H1 (cell line): Measurements from ENCODE around the gene IL17A. TPM values are rescaled to one million over a fixed set of nuclear protein-coding genes. Genes with fewer than 3 reads are reported as not detected.

Experiments used
- CTCF ChIA-PET: fragments of 300-600 bp; sonication (Branson Sonifier 250); formaldehyde crosslinking; loops from one replicate; lab custom pipeline; 2021; ENCODE audit not compliant: partially characterized antibody; lab: Charles Lee
- POLR2A ChIA-PET: fragments of 300-600 bp; sonication (Branson Sonifier 250); formaldehyde crosslinking; loops from one replicate; lab custom pipeline; 2021; ENCODE audit warnings: inconsistent platforms; ENCODE audit not compliant: partially characterized antibody; lab: Charles Lee
- DNase-seq, 2 experiments: peaks; one replicate each; pipeline versions ENCODE4 v3.0.0 to v3.0.0-alpha.2; 2010 to 2022; ENCODE audit warnings: low spot score in 2 of 2, low read depth in 1 of 2, mixed read lengths in 1 of 2
- FAIRE-seq: peaks from 2 replicates; lab custom pipeline; 2011; peaks lifted over from hg19 to GRCh38; lab: Jason Lieb, UNC
- H2AFZ ChIP-seq: 2 replicates; pipeline ENCODE4 v1.8.1; 2012; ENCODE audit warnings: low read length, inconsistent platforms
- H2AK5ac ChIP-seq: 2 replicates; pipeline ENCODE4 v1.6.1; 2013; ENCODE audit warnings: low read depth, low read length
- H2BK120ac ChIP-seq: replicated peaks from 2 replicates; pipeline ENCODE3; 2013; ENCODE audit warnings: low read depth, low read length, inconsistent platforms
- H2BK12ac ChIP-seq: 2 replicates; pipeline ENCODE4 v1.6.1; 2013; ENCODE audit warnings: low read depth, low read length
- H2BK15ac ChIP-seq: 2 replicates; pipeline ENCODE4 v1.6.1; 2013; ENCODE audit warnings: low read length
- H2BK20ac ChIP-seq: 2 replicates; pipeline ENCODE4 v1.6.1; 2013; ENCODE audit warnings: low read length
- H2BK5ac ChIP-seq: 2 replicates; pipeline ENCODE4 v1.6.1; 2013; ENCODE audit warnings: low read depth, low read length
- H3K14ac ChIP-seq: 2 replicates; pipeline ENCODE4 v1.6.1; 2013; ENCODE audit warnings: inconsistent platforms; ENCODE audit not compliant: insufficient read length
- H3K18ac ChIP-seq: 2 replicates; pipeline ENCODE4 v1.6.1; 2013; ENCODE audit warnings: low read length; ENCODE audit errors: extremely low read depth
- H3K23ac ChIP-seq: 2 replicates; pipeline ENCODE4 v1.6.1; 2013; ENCODE audit warnings: inconsistent platforms; ENCODE audit not compliant: insufficient read length
- H3K23me2 ChIP-seq: 2 replicates; pipeline ENCODE4 v1.6.1; 2013; ENCODE audit warnings: low read depth, low read length
- H3K27ac ChIP-seq: 2 replicates; pipeline ENCODE4 v1.6.1; 2011; ENCODE audit warnings: low read depth, low read length, inconsistent platforms
- H3K27me3 ChIP-seq, 4 experiments: replicated peaks in 1 of 4; 1 replicate in 1 of 4; 2 replicates in 3 of 4; pipeline versions ENCODE4 v1.6.1 to v1.8.1; 2011 to 2013; ENCODE audit warnings: low read length in 3 of 4, mild to moderate bottlenecking in 3 of 4, inconsistent platforms in 2 of 4, mixed read lengths in 2 of 4, moderate library complexity in 1 of 4; ENCODE audit not compliant: control insufficient read depth in 3 of 4, insufficient read depth in 3 of 4; ENCODE audit errors: extremely low read depth in 1 of 4
- H3K36me3 ChIP-seq, 4 experiments: 2 replicates each; pipeline versions ENCODE4 v1.6.1 to v1.8.1; 2011 to 2013; ENCODE audit warnings: mild to moderate bottlenecking in 4 of 4, low read length in 3 of 4, moderate library complexity in 2 of 4, control low read depth in 1 of 4, inconsistent platforms in 1 of 4; ENCODE audit not compliant: insufficient read depth in 4 of 4, control insufficient read depth in 2 of 4
- H3K4ac ChIP-seq: replicated peaks from 2 replicates; pipeline ENCODE3; 2013; ENCODE audit warnings: low read length, low read depth, mixed read lengths, inconsistent platforms; ENCODE audit not compliant: insufficient read length
- H3K4me1 ChIP-seq, 4 experiments: replicated peaks in 1 of 4; 1 replicate in 1 of 4; 2 replicates in 3 of 4; pipeline versions ENCODE4 v1.6.1 to v1.8.1; 2011 to 2013; ENCODE audit warnings: low read length in 3 of 4, inconsistent platforms in 2 of 4, mixed read lengths in 1 of 4; ENCODE audit not compliant: insufficient read depth in 4 of 4, control insufficient read depth in 3 of 4
- H3K4me2 ChIP-seq, 2 experiments: 2 replicates each; pipeline versions ENCODE4 v1.6.1 to v1.8.1; 2011 to 2013; ENCODE audit warnings: low read depth in 2 of 2, low read length in 2 of 2, control low read depth in 1 of 2, inconsistent platforms in 1 of 2, mild to moderate bottlenecking in 1 of 2; ENCODE audit not compliant: insufficient read depth in 1 of 2
- H3K4me3 ChIP-seq, 4 experiments: fragments of 200-600, 300-600 bp in 1 of 4; sonication (generic), shearing (Covaris generic), sonication (Bioruptor Twin) in 1 of 4; 2 replicates each; pipeline versions ENCODE4 v1.5.1 to v1.8.1; 2011 to 2016; ENCODE audit warnings: low read length in 4 of 4, low read depth in 3 of 4, control low read depth in 2 of 4, inconsistent platforms in 2 of 4, mild to moderate bottlenecking in 2 of 4, mixed read lengths in 1 of 4, moderate library complexity in 1 of 4; ENCODE audit not compliant: insufficient read depth in 2 of 4; ENCODE audit errors: extremely low read depth in 1 of 4
- H3K56ac ChIP-seq: replicated peaks from 2 replicates; pipeline ENCODE3; 2013; ENCODE audit warnings: low read depth, mild to moderate bottlenecking, mixed read lengths, low read length, inconsistent platforms; ENCODE audit not compliant: insufficient read length
- H3K79me1 ChIP-seq: 2 replicates; pipeline ENCODE4 v1.6.1; 2013; ENCODE audit warnings: low read depth, low read length, control low read depth
- H3K79me2 ChIP-seq, 2 experiments: 2 replicates each; pipeline versions ENCODE4 v1.6.1 to v1.8.1; 2012 to 2013; ENCODE audit warnings: low read length in 2 of 2, mild to moderate bottlenecking in 2 of 2, inconsistent platforms in 1 of 2; ENCODE audit not compliant: insufficient read depth in 2 of 2, control insufficient read depth in 1 of 2
- H3K9ac ChIP-seq, 4 experiments: replicated peaks in 1 of 4; 1 replicate in 1 of 4; 2 replicates in 3 of 4; pipeline versions ENCODE4 v1.6.1 to v1.8.1; 2011 to 2013; ENCODE audit warnings: low read depth in 3 of 4, low read length in 3 of 4, control low read depth in 2 of 4, mild to moderate bottlenecking in 2 of 4, moderate library complexity in 2 of 4, inconsistent platforms in 1 of 4; ENCODE audit errors: extremely low read depth in 1 of 4
- H3K9me3 ChIP-seq, 2 experiments: 2 replicates each; pipeline versions ENCODE4 v1.6.1 to v1.8.1; 2012 to 2013; ENCODE audit warnings: mild to moderate bottlenecking in 2 of 2, moderate library complexity in 2 of 2, control low read depth in 1 of 2, inconsistent platforms in 1 of 2, low read depth in 1 of 2, low read length in 1 of 2, mixed read lengths in 1 of 2; ENCODE audit not compliant: insufficient read depth in 2 of 2
- H4K20me1 ChIP-seq, 2 experiments: replicated peaks in 1 of 2; 2 replicates each; pipeline versions ENCODE3 to v1.8.1; 2011 to 2013; ENCODE audit warnings: inconsistent platforms in 2 of 2, low read length in 2 of 2, mild to moderate bottlenecking in 1 of 2; ENCODE audit not compliant: insufficient read depth in 2 of 2, control insufficient read depth in 1 of 2
- H4K5ac ChIP-seq: 2 replicates; pipeline ENCODE4 v1.6.1; 2013; ENCODE audit warnings: low read length, low read depth, mixed read lengths, inconsistent platforms; ENCODE audit not compliant: insufficient read length
- H4K8ac ChIP-seq: 2 replicates; pipeline ENCODE4 v1.8.0; 2013; ENCODE audit warnings: mild to moderate bottlenecking, moderate library complexity, low read length, inconsistent platforms; ENCODE audit not compliant: insufficient read depth; ENCODE audit errors: extremely low read depth
- H4K91ac ChIP-seq: replicated peaks from 2 replicates; pipeline ENCODE3; 2013; ENCODE audit warnings: low read length, mixed read lengths, inconsistent platforms; ENCODE audit not compliant: insufficient read length
- CREB1 ChIP-seq: IDR thresholded peaks from 2 replicates; pipeline ENCODE4 v1.6.1; 2012; ENCODE audit warnings: inconsistent platforms
- EP300 ChIP-seq, 2 experiments: IDR thresholded peaks; 1 replicate in 1 of 2; 2 replicates in 1 of 2; pipeline ENCODE4 v1.6.1; 2011 to 2012; ENCODE audit warnings: low read depth in 2 of 2, low read length in 2 of 2, mild to moderate bottlenecking in 2 of 2, borderline replicate concordance in 1 of 2, inconsistent platforms in 1 of 2, moderate library complexity in 1 of 2
- SRF ChIP-seq: IDR thresholded peaks from 2 replicates; pipeline ENCODE4 v1.6.1; 2011; ENCODE audit warnings: mild to moderate bottlenecking, low read depth, low read length, moderate library complexity
- ZNF274 ChIP-seq: IDR thresholded peaks from 2 replicates; pipeline ENCODE4 v1.7.0; 2012; ENCODE audit warnings: low read length, borderline replicate concordance; ENCODE audit errors: extremely low read depth
- WGBS, 2 experiments: shearing (Covaris generic) in 1 of 2; methylation state at CpG; one replicate each; pipeline versions ENCODE4 v1.1.6 to v1.1.7; 2013 to 2015; ENCODE audit warnings: low lambda C conversion rate in 2 of 2, mixed read lengths in 2 of 2, inconsistent platforms in 1 of 2, low coverage in 1 of 2, missing lambda C conversion rate in 1 of 2; ENCODE audit not compliant: insufficient replicate concordance in 2 of 2, insufficient coverage in 1 of 2, insufficient read length in 1 of 2; ENCODE audit errors: extremely low coverage in 1 of 2, missing lambda C conversion rate in 1 of 2; 5-methylcytosine and 5-hydroxymethylcytosine counted together
- polyA plus RNA-seq, 7 experiments: library from polyadenylated mRNA; depleted of rRNA in 3 of 7; stranded (reverse) in 5 of 7; unstranded in 2 of 7; fragments of >200 nt in 5 of 7; fragments of 200-250 nt in 2 of 7; gene quantifications; 1 replicate in 5 of 7; 2 replicates in 1 of 7; 4 replicates in 1 of 7; pipeline versions ENCODE4 v1.2.1 to v1.2.3, GENCODE V29; 2011 to 2013; ENCODE audit warnings: missing spikeins in 2 of 7, mixed read lengths in 2 of 7
- total RNA-seq: library from RNA; stranded (reverse); fragmentation: NEBNext Ultra II Directional; extraction: Animal tissue kit (Norgen Biotek cat#: 25700); gene quantifications from 2 replicates; pipeline ENCODE4 v1.2.1, GENCODE V29; 2021
- TF ChIP-seq, protein P1 (sequence below): IDR thresholded peaks from 2 replicates; pipeline ENCODE4 v1.6.1; 2012; ENCODE audit warnings: low read length, inconsistent platforms
- TF ChIP-seq, protein P2 (sequence below): IDR thresholded peaks from 2 replicates; pipeline ENCODE4 v1.6.1; 2012; ENCODE audit warnings: inconsistent platforms

The IL17A gene
- total and polyA plus RNA-seq, 2 of the 8 experiments (the other 6 are each of a cell fraction or from before 2014, with no cell fraction given), result not detected

DNA sequence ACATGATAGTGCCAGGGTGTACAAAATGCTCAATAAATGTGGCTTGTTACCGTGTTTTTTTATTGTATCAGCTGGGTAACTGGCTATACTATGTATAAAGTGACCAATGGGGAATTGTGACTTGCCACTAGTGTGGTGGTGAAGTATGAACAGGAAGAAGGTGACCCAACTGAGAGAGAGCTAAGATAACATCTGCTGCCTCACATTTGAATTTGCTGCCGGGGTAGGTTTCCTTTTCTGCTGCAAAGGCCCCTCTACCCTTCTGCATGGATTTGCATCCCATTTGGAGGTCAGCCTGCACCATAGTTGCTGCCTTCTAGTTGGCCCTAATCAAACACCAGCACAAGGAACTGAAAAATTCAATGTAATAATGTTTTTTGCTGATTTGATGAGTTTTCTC is 24.1 kb downstream of the IL17A start:
- H3K9ac ChIP-seq, result no peak overlapping the region
- H3K18ac ChIP-seq, result no peak overlapping the region
- H4K5ac ChIP-seq, result no peak overlapping the region
- no peak overlapping the region for H2BK20ac ChIP-seq
- no peak overlapping the region for H2BK12ac ChIP-seq
- no peaks in the 10 kb centered on the region for H3K27me3 ChIP-seq
- H3K4me3 ChIP-seq, result no peak overlapping the region
- no peak overlapping the region for H3K4ac ChIP-seq
- no peak overlapping the region for H2BK5ac ChIP-seq
- no peak overlapping the region for H3K27ac ChIP-seq
- H3K56ac ChIP-seq, result no peak overlapping the region
- no peak overlapping the region for H4K91ac ChIP-seq
- H3K14ac ChIP-seq, result no peak overlapping the region
- no peak overlapping the region for H2BK15ac ChIP-seq
- POLR2A ChIA-PET, result no interaction called here
- H2AFZ ChIP-seq, result no peak overlapping the region
- no peak overlapping the region for H2AK5ac ChIP-seq
- no peak overlapping the region for H4K8ac ChIP-seq
- no peaks in the 10 kb centered on the region for H4K20me1 ChIP-seq
- TF ChIP-seq SRF (no peak), CREB1 (no peak), ZNF274 (no peak), EP300 (IDR thresholded peaks at IDR 0.05; ENCODE audit: borderline replicate concordance in 1 of 2, low read depth in 2 of 2, low read length in 2 of 2) (no peak)
- TF ChIP-seq, protein P1, sequence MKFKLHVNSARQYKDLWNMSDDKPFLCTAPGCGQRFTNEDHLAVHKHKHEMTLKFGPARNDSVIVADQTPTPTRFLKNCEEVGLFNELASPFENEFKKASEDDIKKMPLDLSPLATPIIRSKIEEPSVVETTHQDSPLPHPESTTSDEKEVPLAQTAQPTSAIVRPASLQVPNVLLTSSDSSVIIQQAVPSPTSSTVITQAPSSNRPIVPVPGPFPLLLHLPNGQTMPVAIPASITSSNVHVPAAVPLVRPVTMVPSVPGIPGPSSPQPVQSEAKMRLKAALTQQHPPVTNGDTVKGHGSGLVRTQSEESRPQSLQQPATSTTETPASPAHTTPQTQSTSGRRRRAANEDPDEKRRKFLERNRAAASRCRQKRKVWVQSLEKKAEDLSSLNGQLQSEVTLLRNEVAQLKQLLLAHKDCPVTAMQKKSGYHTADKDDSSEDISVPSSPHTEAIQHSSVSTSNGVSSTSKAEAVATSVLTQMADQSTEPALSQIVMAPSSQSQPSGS, result no peak
- TF ChIP-seq, protein P2, sequence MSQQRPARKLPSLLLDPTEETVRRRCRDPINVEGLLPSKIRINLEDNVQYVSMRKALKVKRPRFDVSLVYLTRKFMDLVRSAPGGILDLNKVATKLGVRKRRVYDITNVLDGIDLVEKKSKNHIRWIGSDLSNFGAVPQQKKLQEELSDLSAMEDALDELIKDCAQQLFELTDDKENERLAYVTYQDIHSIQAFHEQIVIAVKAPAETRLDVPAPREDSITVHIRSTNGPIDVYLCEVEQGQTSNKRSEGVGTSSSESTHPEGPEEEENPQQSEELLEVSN, result no peak
- TF ChIP-seq, all 59 proteins: peak for 0
- H3K9me3 ChIP-seq, result no peaks in the 10 kb centered on the region
- H3K36me3 ChIP-seq, result no peaks in the 10 kb centered on the region
- no peaks in the 10 kb centered on the region for H3K4me1 ChIP-seq
- no peak overlapping the region for H3K23ac ChIP-seq
- FAIRE-seq (no peak), DNase-seq (no peak)
- H3K79me1 ChIP-seq, result no peaks in the 10 kb centered on the region
- no peak overlapping the region for H3K4me2 ChIP-seq
- no peaks in the 10 kb centered on the region for H3K79me2 ChIP-seq
- no peak overlapping the region for H2BK120ac ChIP-seq
- 89% methylated on average over 2 of the region's 2 CpGs; no CpG with 5 or more reads in 1 of the 2 experiments for WGBS, 2 experiments
- CTCF ChIA-PET, result interaction anchor here (2.8 to 3.3 kb wide), 3 partner anchors 8 to 24 kb away, joined by 10 to 18 read pairs (median 18); no protein-coding TSS in a partner anchor
- H3K23me2 ChIP-seq, result no peaks in the 10 kb centered on the region; the same call in 1 of the 2 replicates
